Lung (tissue), 12 donors: ENCODE results near the gene S100A10. TPM values are rescaled to one million over a fixed set of nuclear protein-coding genes. Genes with fewer than 3 reads are reported as not detected.

ENCODE experiments used
- ATAC-seq: fragments of 200-7000 bp; cut with Tn5 transposase; one replicate; pipeline ENCODE4 v1.9.1; 2020; ENCODE audit warnings: moderate number of reproducible peaks; ENCODE audit not compliant: insufficient read depth, low FRiP score
- DNase-seq, 3 donors: peaks; one replicate each; pipeline ENCODE4 v3.0.0-alpha.2; 2013 to 2017
- H3K27ac ChIP-seq, 2 donors: one replicate each; pipeline ENCODE4 v1.5.1; 2013; ENCODE audit warnings: mild to moderate bottlenecking in 2 of 2, moderate library complexity in 2 of 2, control low read depth in 1 of 2, inconsistent platforms in 1 of 2, low read depth in 1 of 2, low read length in 1 of 2
- H3K27me3 ChIP-seq, 3 donors: one replicate each; pipeline ENCODE4 v1.5.1; 2013; ENCODE audit warnings: low read length in 2 of 3; ENCODE audit not compliant: control insufficient read depth in 3 of 3, insufficient read depth in 3 of 3
- H3K36me3 ChIP-seq, 4 donors: one replicate each; pipeline ENCODE4 v1.5.1; 2013; ENCODE audit warnings: low read length in 4 of 4, mild to moderate bottlenecking in 1 of 4, moderate library complexity in 1 of 4; ENCODE audit not compliant: control insufficient read depth in 4 of 4, insufficient read depth in 4 of 4
- H3K4me1 ChIP-seq, 5 donors: one replicate each; pipeline ENCODE4 v1.5.1; 2013; ENCODE audit warnings: low read length in 5 of 5, mild to moderate bottlenecking in 2 of 5, moderate library complexity in 1 of 5; ENCODE audit not compliant: control insufficient read depth in 5 of 5, insufficient read depth in 5 of 5
- H3K4me3 ChIP-seq: one replicate; pipeline ENCODE4 v1.5.1; 2013; ENCODE audit warnings: mild to moderate bottlenecking, control low read depth, moderate library complexity
- H3K9ac ChIP-seq, 2 donors: one replicate each; pipeline ENCODE4 v1.5.1; 2013; ENCODE audit warnings: low read length in 2 of 2, control low read depth in 1 of 2; ENCODE audit not compliant: insufficient read depth in 1 of 2
- H3K9me3 ChIP-seq, 4 donors: one replicate each; pipeline ENCODE4 v1.5.1; 2013; ENCODE audit warnings: low read length in 3 of 4, mild to moderate bottlenecking in 1 of 4, moderate library complexity in 1 of 4; ENCODE audit not compliant: control insufficient read depth in 4 of 4, insufficient read depth in 3 of 4
- CTCF ChIP-seq: IDR thresholded peaks from 2 replicates; pipeline ENCODE4 v1.5.1; 2012; ENCODE audit warnings: mild to moderate bottlenecking; ENCODE audit errors: control extremely low read depth, extremely low read depth
- WGBS, 2 donors: extraction: QIAGEN DNeasy Blood & Tissue Kit; methylation state at CpG; one replicate each; pipeline ENCODE4 v1.1.7; 2013; 5-methylcytosine and 5-hydroxymethylcytosine counted together
- polyA plus RNA-seq, 2 donors: library from polyadenylated mRNA; stranded (reverse); fragments of 200-250 nt; gene quantifications; one replicate each; pipeline ENCODE4 v1.2.1, GENCODE V29; 2013
- total RNA-seq, 2 donors: library from RNA; depleted of rRNA in 1 of 2; stranded (reverse); fragments of >200 nt in 1 of 2; gene quantifications; one replicate each; pipeline ENCODE4 v1.2.1, GENCODE V29; 2014 to 2021
- donor health status: control.
- donor health status: control.
- donor health status: Bipolar disorder and iron deficiency.
- donor health status: healthy.
- donor health status: DM: yes; HTN: yes; CAD: no.

The S100A10 gene
- total and polyA plus RNA-seq, 4 donors: 205 to 1,003 (median 674) TPM

GRCh38 chr1:151953409-151954094 is 40.1 kb downstream of the S100A10 start:
- TF ChIP-seq CTCF: no peak
- Histone ChIP-seq H3K27ac (no peak overlapping the region), H3K27me3 (peaks cover 0 to 5% (median 4%) of the 10 kb centered on the region in 3 donors), H3K4me1 (no peaks in the 10 kb centered on the region), H3K9ac (no peak overlapping the region), H3K4me3 (no peak overlapping the region), H3K36me3 (no peaks in the 10 kb centered on the region), H3K9me3 (no peaks in the 10 kb centered on the region)
- DNase-seq (no peak), ATAC-seq (no peak)
- 83 to 87% methylated on average over 7 of the region's 7 CpGs for WGBS, 2 donors

- Histone ChIP-seq H3K27me3 (peaks cover 0 to 5% (median 4%) of the 10 kb centered on the region in 3 donors), H3K9ac (no peak overlapping the region), H3K36me3 (no peaks in the 10 kb centered on the region), H3K9me3 (no peaks in the 10 kb centered on the region), H3K4me1 (no peaks in the 10 kb centered on the region), H3K27ac (no peak overlapping the region), H3K4me3 (no peak overlapping the region)
- WGBS, 2 donors: 74 to 88% methylated on average over 1 of the region's 1 CpG
- DNase-seq (no peak), ATAC-seq (no peak)
- TF ChIP-seq CTCF: no peak
Observed at GRCh38 chr1:151952811-151953210, 40.8 kb downstream of the S100A10 start.

- H3K4me1 ChIP-seq: peaks cover 0 to 19% (median 3%) of the 10 kb centered on the region in 5 donors
- H3K9me3 ChIP-seq: no peaks in the 10 kb centered on the region
- ATAC-seq: no peak
- H3K36me3 ChIP-seq: no peaks in the 10 kb centered on the region
- no peak overlapping the region for H3K27ac ChIP-seq
- no peak for TF ChIP-seq CTCF
- no peak for DNase-seq
- H3K4me3 ChIP-seq: no peak overlapping the region
- WGBS, 2 donors: 93 to 95% methylated on average over 18 of the region's 18 CpGs
- H3K27me3 ChIP-seq: peaks cover 0 to 5% (median 0%) of the 10 kb centered on the region in 3 donors
- H3K9ac ChIP-seq: no peak overlapping the region
Observed at GRCh38 chr1:151949371-151950193, 44.1 kb downstream of the S100A10 start.
